Vagina (tissue), 2 donors: ENCODE data around the gene PHF23. TPM values are rescaled to one million over a fixed set of nuclear protein-coding genes. Genes with fewer than 3 reads are reported as not detected.

Experiments used
- DNase-seq, 2 donors: peaks; one replicate each; pipeline ENCODE4 v3.0.0-alpha.2; 2017; ENCODE audit errors: extremely low spot score in 2 of 2
- H3K27ac ChIP-seq: fragments of 200-600 bp; sonication (generic); one replicate; pipeline ENCODE4 v1.5.1; 2019
- H3K27me3 ChIP-seq: fragments of 200-600 bp; sonication (generic); one replicate; pipeline ENCODE4 v1.5.1; 2019
- H3K36me3 ChIP-seq, 2 donors: fragments of 200-600 bp; sonication (generic); one replicate each; pipeline ENCODE4 v1.5.1; 2017 to 2019
- H3K4me1 ChIP-seq: fragments of 200-600 bp; sonication (generic); one replicate; pipeline ENCODE4 v1.5.1; 2019
- H3K4me3 ChIP-seq, 2 donors: fragments of 200-600 bp; sonication (generic); 1 replicate in 1 of 2; 2 replicates in 1 of 2; pipeline ENCODE4 v1.5.1; 2016 to 2019
- H3K9me3 ChIP-seq: fragments of 200-600 bp; sonication (generic); one replicate; pipeline ENCODE4 v1.5.1; 2019
- POLR2A ChIP-seq, 2 donors: fragments of 450-650 bp; IDR thresholded peaks; one replicate each; pipeline ENCODE4 v1.6.1; 2017; ENCODE audit warnings: antibody characterized with exemption in 2 of 2, mild to moderate bottlenecking in 2 of 2, moderate library complexity in 2 of 2
- POLR2AphosphoS5 ChIP-seq, 2 donors: sonication (generic); formaldehyde crosslinking; IDR thresholded peaks; one replicate each; pipeline ENCODE4 v1.9.0; 2017; ENCODE audit warnings: antibody characterized with exemption in 2 of 2, mild to moderate bottlenecking in 2 of 2, low read depth in 1 of 2; ENCODE audit not compliant: insufficient read depth in 1 of 2
- intact Hi-C: fragments of 100-400 bp; cut with DNase I; formaldehyde crosslinking; loops from one replicate; pipeline ENCODE4 v1.15.1; 2023
- total RNA-seq: library from RNA; depleted of rRNA; stranded (reverse); fragments of >200 nt; gene quantifications from one replicate; pipeline ENCODE4 v1.2.3, GENCODE V29; 2016
- TF ChIP-seq, protein P1 (sequence below), 3 experiments: fragments of 450-650 bp in 2 of 3; fragments of 200-600 bp in 1 of 3; sonication (generic) in 1 of 3; IDR thresholded peaks; one replicate each; pipeline ENCODE4 v1.5.1; 2017 to 2019; ENCODE audit warnings: antibody characterized with exemption in 3 of 3, mild to moderate bottlenecking in 2 of 3, moderate library complexity in 2 of 3

Gene PHF23
- total RNA-seq, 1 donor from 2014 or later: 24.8 TPM

DNA sequence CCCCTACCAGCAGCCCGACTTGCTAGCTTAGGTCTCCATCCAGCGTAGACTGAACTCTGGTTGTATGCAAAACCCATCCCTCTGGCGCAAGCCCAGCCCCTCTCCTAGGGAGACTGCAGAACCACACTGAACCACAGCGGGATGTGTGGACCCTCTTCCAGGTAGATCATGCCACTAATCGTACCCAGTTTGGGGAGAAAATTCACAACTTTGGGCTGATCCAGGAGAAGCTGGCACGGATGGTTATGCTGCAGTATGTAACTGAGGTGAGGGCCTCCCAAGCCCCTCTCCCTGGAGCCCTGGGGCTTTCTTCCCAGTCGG is 16.3 kb downstream of the PHF23 start:
- no peaks in the 10 kb centered on the region for H3K27me3 ChIP-seq
- H3K9me3 ChIP-seq: no peaks in the 10 kb centered on the region
- peaks cover 49% of the 10 kb centered on the region for H3K4me1 ChIP-seq
- peak overlapping the region; percentile 10 for H3K27ac ChIP-seq
- DNase-seq: no peak
- H3K36me3 ChIP-seq: peaks cover 0 to 53% of the 10 kb centered on the region in 2 donors
- H3K4me3 ChIP-seq: no peak overlapping the region
- intact Hi-C loops: no loop called here
- TF ChIP-seq POLR2A (IDR thresholded peaks at IDR 0.05) (no peak), POLR2AphosphoS5 (IDR thresholded peaks at IDR 0.05; ENCODE audit: insufficient read depth in 1 of 2, low read depth in 1 of 2) (no peak)
- TF ChIP-seq, protein P1, sequence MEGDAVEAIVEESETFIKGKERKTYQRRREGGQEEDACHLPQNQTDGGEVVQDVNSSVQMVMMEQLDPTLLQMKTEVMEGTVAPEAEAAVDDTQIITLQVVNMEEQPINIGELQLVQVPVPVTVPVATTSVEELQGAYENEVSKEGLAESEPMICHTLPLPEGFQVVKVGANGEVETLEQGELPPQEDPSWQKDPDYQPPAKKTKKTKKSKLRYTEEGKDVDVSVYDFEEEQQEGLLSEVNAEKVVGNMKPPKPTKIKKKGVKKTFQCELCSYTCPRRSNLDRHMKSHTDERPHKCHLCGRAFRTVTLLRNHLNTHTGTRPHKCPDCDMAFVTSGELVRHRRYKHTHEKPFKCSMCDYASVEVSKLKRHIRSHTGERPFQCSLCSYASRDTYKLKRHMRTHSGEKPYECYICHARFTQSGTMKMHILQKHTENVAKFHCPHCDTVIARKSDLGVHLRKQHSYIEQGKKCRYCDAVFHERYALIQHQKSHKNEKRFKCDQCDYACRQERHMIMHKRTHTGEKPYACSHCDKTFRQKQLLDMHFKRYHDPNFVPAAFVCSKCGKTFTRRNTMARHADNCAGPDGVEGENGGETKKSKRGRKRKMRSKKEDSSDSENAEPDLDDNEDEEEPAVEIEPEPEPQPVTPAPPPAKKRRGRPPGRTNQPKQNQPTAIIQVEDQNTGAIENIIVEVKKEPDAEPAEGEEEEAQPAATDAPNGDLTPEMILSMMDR (IDR thresholded peaks at IDR 0.05): no peak

DNA sequence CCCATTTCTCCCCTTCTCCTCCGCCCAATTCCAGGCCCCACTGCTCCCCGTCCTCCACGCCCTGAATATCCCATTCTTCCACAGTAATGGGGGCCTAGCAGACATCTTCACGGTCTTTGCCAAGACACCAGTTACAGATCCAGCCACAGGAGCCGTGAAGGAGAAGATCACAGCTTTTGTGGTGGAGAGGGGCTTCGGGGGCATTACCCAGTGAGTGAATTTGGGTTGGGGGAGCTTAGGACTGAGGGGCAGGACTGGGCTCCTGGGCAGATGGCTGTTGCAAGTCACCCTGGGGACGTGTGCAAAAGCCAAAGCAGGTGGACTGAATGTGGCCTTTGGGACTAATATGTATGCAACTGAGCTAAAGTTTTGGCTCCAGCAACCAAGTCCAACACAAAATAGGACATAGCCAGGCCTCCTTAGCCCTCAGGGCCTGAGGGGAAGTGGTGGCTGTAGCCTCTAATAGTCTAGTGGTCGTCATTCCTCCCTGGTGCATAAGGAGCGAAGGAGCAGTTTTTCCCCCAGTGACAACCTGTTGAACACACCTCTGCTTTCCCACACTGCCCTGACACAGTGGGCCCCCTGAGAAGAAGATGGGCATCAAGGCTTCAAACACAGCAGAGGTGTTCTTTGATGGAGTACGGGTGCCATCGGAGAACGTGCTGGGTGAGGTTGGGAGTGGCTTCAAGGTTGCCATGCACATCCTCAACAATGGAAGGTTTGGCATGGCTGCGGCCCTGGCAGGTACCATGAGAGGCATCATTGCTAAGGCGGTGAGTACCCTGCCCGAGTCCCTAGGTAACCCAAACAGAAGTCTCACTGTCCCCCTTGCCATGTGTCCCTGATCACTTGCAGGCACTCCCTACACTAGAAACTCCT is 16.9 kb downstream of the PHF23 start:
- H3K36me3 ChIP-seq: peaks cover 0 to 47% of the 10 kb centered on the region in 2 donors
- DNase-seq: no peak

DNA sequence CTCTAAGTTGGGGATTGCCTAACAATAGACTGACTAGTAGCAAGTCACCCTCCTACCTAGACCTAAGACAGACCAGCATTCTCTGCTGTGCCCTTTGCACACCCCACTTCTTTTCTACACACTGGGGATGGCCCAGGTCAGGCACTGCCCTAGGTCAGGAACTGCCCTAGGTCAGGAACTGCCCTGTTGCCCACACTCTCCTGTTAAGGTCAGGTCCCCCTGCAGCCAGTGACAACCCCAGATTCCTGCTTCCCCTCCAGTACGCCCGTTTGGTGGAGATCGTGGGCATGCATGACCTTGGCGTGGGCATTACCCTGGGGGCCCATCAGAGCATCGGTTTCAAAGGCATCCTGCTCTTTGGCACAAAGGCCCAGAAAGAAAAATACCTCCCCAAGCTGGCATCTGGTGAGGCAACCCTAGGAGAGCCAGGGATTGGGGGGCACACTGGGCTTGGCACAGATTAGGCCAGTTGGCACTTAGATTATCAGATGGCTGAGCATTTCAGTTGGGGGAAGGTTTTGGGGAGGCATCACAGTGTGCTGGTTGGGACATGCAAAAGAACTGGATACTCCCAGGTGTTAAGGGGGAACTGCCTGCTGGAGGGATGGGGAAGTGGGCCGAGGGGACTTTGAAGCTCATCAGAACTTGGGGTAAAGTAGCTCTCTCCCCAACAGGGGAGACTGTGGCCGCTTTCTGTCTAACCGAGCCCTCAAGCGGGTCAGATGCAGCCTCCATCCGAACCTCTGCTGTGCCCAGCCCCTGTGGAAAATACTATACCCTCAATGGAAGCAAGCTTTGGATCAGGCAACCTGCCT is 17.8 kb downstream of the PHF23 start:
- intact Hi-C loops: no loop called here
- no peaks in the 10 kb centered on the region for H3K9me3 ChIP-seq
- DNase-seq: no peak
- no peak for TF ChIP-seq POLR2AphosphoS5 (IDR thresholded peaks at IDR 0.05; ENCODE audit: insufficient read depth in 1 of 2, low read depth in 1 of 2)
- no peak for TF ChIP-seq POLR2A (IDR thresholded peaks at IDR 0.05)
- TF ChIP-seq, protein P1 (IDR thresholded peaks at IDR 0.05): no peak
- peak overlapping the region; percentile 99 for H3K27ac ChIP-seq
- no peaks in the 10 kb centered on the region for H3K27me3 ChIP-seq
- peaks cover 0 to 39% of the 10 kb centered on the region in 2 donors for H3K36me3 ChIP-seq
- peaks cover 54% of the 10 kb centered on the region for H3K4me1 ChIP-seq
- peak overlapping the region in 1 of 2 donors; percentile 95 for H3K4me3 ChIP-seq

More for the DNA sequence above, 16.9 kb downstream of the PHF23 start:
- no peak overlapping the region for H3K27ac ChIP-seq
- no peaks in the 10 kb centered on the region for H3K9me3 ChIP-seq
- no peak overlapping the region for H3K4me3 ChIP-seq
- intact Hi-C loops: no loop called here
- peaks cover 49% of the 10 kb centered on the region for H3K4me1 ChIP-seq
- TF ChIP-seq, protein P1 (IDR thresholded peaks at IDR 0.05): no peak
- TF ChIP-seq POLR2A (IDR thresholded peaks at IDR 0.05) (no peak), POLR2AphosphoS5 (IDR thresholded peaks at IDR 0.05; ENCODE audit: insufficient read depth in 1 of 2, low read depth in 1 of 2) (no peak)
- no peaks in the 10 kb centered on the region for H3K27me3 ChIP-seq

DNA sequence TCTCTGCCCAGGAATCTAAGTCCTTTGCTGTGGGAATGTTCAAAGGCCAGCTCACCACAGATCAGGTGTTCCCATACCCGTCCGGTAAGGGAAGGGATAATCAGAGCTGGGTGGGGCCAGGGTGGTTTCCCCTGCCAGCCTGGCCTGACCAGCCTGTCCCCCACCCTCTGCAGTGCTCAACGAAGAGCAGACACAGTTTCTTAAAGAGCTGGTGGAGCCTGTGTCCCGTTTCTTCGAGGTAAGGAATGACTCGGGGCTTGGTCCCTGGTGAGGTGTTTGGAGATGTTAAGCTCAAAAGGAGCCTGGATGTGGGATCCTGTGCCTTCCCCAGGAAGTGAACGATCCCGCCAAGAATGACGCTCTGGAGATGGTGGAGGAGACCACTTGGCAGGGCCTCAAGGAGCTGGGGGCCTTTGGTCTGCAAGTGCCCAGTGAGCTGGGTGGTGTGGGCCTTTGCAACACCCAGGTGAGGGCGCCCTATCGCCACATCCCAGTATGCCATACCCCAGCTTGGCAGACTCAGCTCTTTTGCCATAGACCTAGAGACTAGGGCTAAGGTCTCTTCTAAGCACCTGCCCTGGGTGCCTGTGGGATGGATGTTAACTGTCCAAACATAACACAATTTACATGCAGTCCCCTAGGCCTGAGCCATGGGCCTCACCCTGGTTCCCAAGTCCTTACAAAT is 18.5 kb downstream of the PHF23 start:
- Histone ChIP-seq H3K27ac (peak overlapping the region; percentile 99), H3K36me3 (peaks cover 0 to 32% of the 10 kb centered on the region in 2 donors), H3K4me1 (peaks cover 62% of the 10 kb centered on the region), H3K27me3 (no peaks in the 10 kb centered on the region), H3K9me3 (no peaks in the 10 kb centered on the region), H3K4me3 (peak overlapping the region; percentile 95 to 98)
- TF ChIP-seq, protein P1 (IDR thresholded peaks at IDR 0.05): no peak
- TF ChIP-seq POLR2A (IDR thresholded peaks at IDR 0.05) (no peak), POLR2AphosphoS5 (IDR thresholded peaks at IDR 0.05; ENCODE audit: insufficient read depth in 1 of 2, low read depth in 1 of 2) (no peak)
- intact Hi-C loops: no loop called here
- no peak for DNase-seq
